Measurements from ENCODE around the gene M1AP. TPM values are rescaled to one million over a fixed set of nuclear protein-coding genes. Genes with fewer than 3 reads are reported as not detected.

Gene M1AP
- total RNA-seq: 0.45 and 0.77 TPM in 2 replicates
- long read RNA-seq, partial matches to known transcripts: 2 of 3 reads
- long read RNA-seq, other reads (novel, unspliced or antisense): 1 of 3 reads

GRCh38 chr2:74648009-74648443, at the start of gene M1AP:
M1AP (minus strand) TSS chr2:74648330; CDS start chr2:74640275, 8,055 bp downstream.
- H3K9me3 Mint-ChIP-seq: no peaks in the 10 kb centered on the region
- no peaks in the 10 kb centered on the region for H3K36me3 Mint-ChIP-seq (ENCODE audit: low read depth)
- H3K27me3 Mint-ChIP-seq (ENCODE audit: low read depth): peaks cover 42% of the 10 kb centered on the region
- peak within 1 kb of the TSS; percentile 45 for H3K4me3 Mint-ChIP-seq
- TF ChIP-seq CTCF (conservative IDR thresholded peaks at IDR 0.05): peak; percentile 49
- peaks cover 4% of the 10 kb centered on the region for H3K4me1 Mint-ChIP-seq
- peak within 1 kb of the TSS; percentile 15 for H3K27ac Mint-ChIP-seq (ENCODE audit: unreplicated experiment)
- no peak for DNase-seq (ENCODE audit: low read depth, low spot score)

GRCh38 chr2:74696829-74697228, 48.7 kb upstream of the M1AP start:
- no peaks in the 10 kb centered on the region for H3K4me1 Mint-ChIP-seq
- H3K9me3 Mint-ChIP-seq: no peaks in the 10 kb centered on the region
- no peak overlapping the region for H3K27ac Mint-ChIP-seq (ENCODE audit: unreplicated experiment)
- H3K4me3 Mint-ChIP-seq: no peak overlapping the region
- TF ChIP-seq CTCF (conservative IDR thresholded peaks at IDR 0.05): no peak
- no peak for DNase-seq (ENCODE audit: low read depth, low spot score)
- H3K36me3 Mint-ChIP-seq (ENCODE audit: low read depth): no peaks in the 10 kb centered on the region
- peaks cover 23% of the 10 kb centered on the region for H3K27me3 Mint-ChIP-seq (ENCODE audit: low read depth)

GRCh38 chr2:74695663-74696062, 47.5 kb upstream of the M1AP start:
- Mint-ChIP-seq H3K4me3 (no peak overlapping the region), H3K36me3 (ENCODE audit: low read depth) (no peaks in the 10 kb centered on the region), H3K27ac (ENCODE audit: unreplicated experiment) (no peak overlapping the region), H3K27me3 (ENCODE audit: low read depth) (peaks cover 21% of the 10 kb centered on the region), H3K4me1 (no peaks in the 10 kb centered on the region), H3K9me3 (no peaks in the 10 kb centered on the region)
- DNase-seq (ENCODE audit: low read depth, low spot score): no peak
- no peak for TF ChIP-seq CTCF (conservative IDR thresholded peaks at IDR 0.05)

- DNase-seq (ENCODE audit: low read depth, low spot score): no peak
- H3K36me3 Mint-ChIP-seq (ENCODE audit: low read depth): no peaks in the 10 kb centered on the region
- no peak for TF ChIP-seq CTCF (conservative IDR thresholded peaks at IDR 0.05)
- H3K27me3 Mint-ChIP-seq (ENCODE audit: low read depth): peaks cover 14% of the 10 kb centered on the region
- H3K27ac Mint-ChIP-seq (ENCODE audit: unreplicated experiment): no peak overlapping the region
- H3K9me3 Mint-ChIP-seq: no peaks in the 10 kb centered on the region
- no peaks in the 10 kb centered on the region for H3K4me1 Mint-ChIP-seq
- no peak overlapping the region for H3K4me3 Mint-ChIP-seq
Measured at GRCh38 chr2:74694281-74694680, 46.2 kb upstream of the M1AP start.

GRCh38 chr2:74693668-74694067, 45.5 kb upstream of the M1AP start:
- Mint-ChIP-seq H3K27ac (ENCODE audit: unreplicated experiment) (no peak overlapping the region), H3K36me3 (ENCODE audit: low read depth) (no peaks in the 10 kb centered on the region), H3K27me3 (ENCODE audit: low read depth) (peaks cover 14% of the 10 kb centered on the region), H3K9me3 (no peaks in the 10 kb centered on the region), H3K4me3 (no peak overlapping the region), H3K4me1 (no peaks in the 10 kb centered on the region)
- TF ChIP-seq CTCF (conservative IDR thresholded peaks at IDR 0.05): no peak
- no peak for DNase-seq (ENCODE audit: low read depth, low spot score)

All from neural crest cell (in vitro differentiated cells).